Left forelimb (tissue), 1 donor: Measurements from ENCODE around the gene HMGXB4.

Source experiments
- DNase-seq: peaks from one replicate; pipeline ENCODE4 v3.0.0-alpha.2; 2018; ENCODE audit warnings: low spot score

The HMGXB4 gene

DNA sequence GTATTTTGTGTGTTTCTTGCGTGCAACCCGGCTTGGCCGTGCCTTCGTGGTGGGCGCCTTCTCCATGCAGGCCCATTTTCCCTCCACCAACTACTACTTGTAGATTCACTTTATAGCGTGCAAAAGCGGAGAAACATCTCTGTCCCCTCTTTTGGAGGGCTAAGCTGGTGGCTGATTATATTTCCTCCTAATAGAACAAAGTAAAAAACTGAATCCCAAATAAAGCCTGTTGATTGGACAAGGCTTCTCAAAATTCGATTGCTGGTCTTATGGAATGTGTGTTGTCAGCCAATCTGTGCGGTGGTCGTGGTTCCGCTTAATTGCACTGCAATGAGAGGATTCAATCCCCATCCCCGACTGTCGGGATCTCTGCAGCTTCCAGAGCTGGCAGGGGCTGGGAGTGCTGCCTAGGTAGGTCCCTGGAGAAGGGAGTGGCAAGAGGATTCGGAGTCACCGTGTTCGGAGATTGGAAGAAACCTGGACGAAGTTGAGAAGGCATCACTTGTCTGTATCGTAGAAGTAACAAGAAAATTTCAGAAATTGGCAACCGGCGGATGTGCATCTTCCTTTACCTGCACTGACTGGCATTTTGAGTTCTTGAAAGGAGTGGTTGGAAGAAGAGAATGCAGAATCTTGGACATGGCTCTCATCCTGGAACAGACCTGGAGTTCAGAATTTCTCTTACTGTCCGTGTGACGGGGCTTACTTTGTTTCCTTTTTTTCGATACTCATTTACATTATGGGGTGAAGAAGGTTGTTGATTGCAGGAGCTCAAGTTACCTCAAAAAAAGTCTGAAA lies 1.1 kb downstream of the HMGXB4 start:
- DNase-seq = no peak

DNA sequence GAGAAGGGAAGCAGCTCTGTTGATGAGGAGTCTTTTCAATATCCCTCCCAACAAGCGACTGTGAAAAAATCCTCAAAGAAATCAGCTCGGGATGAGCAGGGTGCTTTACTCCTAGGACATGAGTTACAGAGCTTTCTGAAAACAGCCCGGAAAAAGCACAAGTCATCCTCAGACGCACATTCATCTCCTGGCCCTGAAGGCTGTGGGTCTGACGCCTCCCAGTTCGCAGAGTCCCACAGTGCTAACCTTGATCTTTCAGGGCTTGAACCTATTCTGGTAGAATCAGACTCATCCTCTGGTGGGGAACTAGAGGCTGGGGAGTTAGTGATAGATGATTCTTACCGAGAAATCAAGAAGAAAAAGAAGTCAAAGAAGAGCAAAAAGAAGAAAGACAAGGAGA lies 7.7 kb downstream of the HMGXB4 start:
- DNase-seq = no peak

DNA sequence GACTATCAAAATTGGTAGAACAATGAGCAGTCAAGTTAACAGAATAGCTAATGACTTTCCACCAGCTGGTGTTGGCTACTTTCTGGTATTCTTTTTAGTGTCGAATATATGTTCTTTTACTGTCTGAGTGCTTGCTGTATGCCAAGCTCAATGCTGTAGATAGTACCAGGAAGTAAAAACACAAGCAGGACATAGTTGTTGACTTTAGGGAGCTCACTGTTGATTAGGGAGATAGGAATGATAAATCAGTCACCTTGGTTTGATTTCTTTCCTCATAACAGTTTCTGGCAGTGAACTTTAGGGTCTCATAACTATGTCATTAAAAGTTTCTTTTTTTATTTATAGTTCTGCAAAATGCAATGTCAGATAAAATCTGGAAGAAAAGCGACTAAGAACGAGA lies 9.0 kb downstream of the HMGXB4 start:
- DNase-seq = no peak

DNA sequence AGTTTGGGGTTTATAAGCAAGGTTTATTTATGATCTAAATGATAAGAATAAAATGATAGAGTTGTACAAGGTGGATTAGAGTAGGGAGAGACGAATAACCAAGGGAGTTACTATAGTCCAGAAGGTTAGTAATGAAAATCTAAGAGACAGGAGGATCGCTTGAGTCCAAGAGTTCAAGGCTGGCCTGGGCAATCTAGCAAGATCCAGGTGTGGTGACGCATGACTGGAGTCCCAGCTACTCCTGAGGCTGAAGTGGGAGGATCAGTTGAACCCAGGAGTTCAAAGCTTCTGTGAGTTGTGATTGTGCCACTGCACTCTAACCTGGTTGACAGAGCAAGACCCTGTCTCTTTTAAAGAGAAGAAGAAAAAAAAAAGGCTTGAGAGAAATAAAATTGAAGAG lies 12.3 kb downstream of the HMGXB4 start:
- DNase-seq = no peak

DNA sequence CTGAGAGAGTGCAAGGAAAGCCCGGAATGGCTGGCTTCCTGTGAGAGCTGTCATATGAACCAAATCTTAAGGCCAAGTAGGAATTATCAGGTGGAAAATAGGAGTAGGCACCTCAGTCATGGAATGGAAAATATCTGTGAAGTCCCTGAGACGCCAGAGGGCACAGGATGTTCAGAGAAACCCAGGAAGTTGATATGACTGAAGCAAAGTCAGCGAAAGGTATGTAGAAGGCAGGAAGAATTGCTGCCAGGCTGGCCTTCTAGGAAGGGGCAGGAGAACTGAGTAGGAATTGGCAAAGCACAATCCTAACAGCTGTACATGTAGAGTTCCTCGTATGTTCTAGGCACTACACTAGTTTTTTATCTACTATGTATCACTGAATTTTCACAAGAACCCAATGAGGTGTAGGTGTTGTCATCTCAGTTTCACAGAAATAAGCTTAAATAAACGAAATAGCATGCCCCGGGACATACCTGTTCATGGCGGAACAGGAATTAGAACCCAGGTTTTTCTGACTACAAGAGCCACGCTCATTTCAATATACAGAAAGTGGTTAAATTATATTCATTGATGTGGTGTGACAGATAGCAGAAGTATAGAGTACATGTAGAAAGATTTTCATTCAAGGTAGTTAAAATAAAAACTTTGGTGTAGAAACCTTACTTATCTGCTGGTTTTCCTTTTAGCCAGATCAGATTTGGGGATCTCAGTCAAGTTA lies 17.0 kb downstream of the HMGXB4 start:
- DNase-seq = no peak

DNA sequence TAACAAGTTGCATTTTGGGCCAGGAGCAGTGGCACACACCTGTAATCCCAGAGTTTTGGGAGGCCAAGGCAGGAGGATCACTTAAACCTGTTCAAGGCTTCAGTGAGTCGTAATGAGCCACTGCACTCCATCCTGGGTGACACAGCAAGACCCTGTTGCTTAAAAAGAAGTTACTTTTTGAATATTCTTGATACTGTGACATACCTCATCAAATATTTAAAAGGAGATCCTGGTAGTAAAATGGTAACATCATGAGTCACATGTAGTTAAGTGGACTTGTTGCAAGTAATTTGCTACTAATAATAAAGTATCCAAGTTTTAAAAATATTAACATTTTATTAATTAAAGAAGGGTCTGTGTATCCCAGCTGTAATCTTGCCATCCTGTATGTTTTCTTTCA lies 18.3 kb downstream of the HMGXB4 start:
- no peak for DNase-seq

DNA sequence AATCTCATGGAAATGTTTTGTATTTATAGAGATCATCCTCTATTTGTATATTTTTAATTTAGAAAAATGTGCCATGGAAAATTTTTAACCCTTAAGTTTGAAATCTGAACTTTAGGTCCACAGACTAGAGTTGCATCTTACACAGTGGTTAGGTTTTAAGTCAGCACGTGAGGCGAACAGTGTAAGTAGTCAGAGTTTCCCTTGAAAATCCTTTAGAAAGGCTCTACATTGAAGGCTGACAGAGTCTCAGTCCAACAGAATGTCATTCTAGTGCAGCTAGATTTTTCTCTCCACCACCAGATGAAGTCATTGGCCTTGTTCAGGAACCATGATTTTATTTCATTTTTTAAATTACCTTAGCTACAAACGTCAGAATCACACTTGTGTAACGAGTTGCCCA lies 18.7 kb downstream of the HMGXB4 start:
- no peak for DNase-seq

DNA sequence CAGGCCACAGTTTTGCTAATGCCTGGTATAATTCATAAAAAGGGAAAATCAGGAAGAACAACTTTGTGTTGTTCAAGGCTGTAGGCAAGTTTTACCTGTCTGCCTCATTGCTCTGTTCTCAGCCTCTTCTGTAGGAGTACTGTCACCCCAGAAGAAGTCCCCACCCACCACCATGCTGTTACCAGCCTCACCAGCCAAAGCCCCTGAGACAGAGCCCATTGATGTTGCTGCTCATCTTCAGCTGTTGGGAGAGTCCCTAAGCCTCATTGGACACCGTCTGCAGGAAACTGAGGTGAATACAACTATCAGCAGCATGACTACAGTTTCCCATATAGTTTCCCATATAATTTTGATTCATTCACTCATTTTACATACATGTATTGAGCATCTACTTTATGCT lies 30.8 kb downstream of the HMGXB4 start:
- DNase-seq = no peak

DNA sequence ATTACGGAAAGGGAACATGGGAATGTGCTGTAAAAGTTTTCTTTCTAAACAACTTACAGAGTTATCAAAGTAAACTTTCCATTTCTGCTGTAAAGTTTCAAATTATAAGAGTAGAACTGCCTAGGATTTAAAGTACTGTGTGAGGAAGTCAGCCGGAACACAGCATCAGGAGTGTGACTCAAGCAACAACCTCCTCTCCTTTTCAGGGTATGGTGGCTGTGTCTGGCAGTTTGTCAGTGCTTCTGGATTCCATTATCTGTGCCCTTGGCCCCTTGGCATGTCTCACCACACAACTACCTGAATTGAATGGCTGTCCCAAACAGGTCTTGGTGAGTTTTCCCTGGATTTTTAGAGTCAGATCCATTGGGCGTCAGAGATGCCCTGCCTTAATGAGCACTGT lies 35.5 kb downstream of the HMGXB4 start:
- no peak for DNase-seq

DNA sequence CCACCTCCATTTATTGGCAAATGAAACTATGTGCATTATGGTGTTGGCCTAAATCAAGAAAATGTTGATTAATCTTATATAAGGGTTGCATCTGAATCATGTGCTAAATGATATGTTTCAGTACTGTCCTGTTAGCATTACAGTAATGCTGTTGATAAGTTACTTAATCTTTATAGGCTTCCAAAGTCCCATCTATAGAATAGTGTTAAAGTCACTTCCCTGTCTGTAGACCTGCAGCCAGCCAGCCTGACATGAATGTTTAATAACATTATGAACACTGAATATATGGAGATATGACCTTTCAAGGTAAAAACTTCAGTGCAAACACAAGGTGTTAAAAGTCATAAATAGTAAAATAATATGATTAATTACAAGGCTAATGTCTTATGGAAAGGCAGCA lies 38.8 kb downstream of the HMGXB4 start:
- no peak for DNase-seq

DNA sequence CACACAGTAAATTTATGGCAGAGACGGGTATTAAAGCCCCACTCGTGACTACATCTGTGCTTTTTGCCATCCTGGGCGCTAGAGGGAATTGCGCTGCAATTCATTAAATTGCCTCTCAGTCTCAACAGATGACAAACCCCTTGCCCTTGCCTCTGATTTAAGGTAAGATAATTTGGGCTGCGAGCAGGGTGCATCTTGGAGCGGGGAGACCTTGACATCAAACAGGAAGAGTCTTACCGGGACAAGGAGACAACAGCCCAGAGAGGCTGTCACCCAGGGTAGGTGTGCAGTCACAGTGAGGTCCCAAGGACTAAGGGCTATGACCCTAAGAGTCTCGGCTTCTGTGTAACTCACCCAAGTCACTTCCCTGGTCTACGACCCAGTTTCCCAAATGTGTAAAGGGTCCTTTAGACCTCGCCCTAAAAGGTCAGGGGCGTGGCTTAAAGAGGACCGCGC lies 42.0 kb downstream of the HMGXB4 start:
- DNase-seq = no peak

DNA sequence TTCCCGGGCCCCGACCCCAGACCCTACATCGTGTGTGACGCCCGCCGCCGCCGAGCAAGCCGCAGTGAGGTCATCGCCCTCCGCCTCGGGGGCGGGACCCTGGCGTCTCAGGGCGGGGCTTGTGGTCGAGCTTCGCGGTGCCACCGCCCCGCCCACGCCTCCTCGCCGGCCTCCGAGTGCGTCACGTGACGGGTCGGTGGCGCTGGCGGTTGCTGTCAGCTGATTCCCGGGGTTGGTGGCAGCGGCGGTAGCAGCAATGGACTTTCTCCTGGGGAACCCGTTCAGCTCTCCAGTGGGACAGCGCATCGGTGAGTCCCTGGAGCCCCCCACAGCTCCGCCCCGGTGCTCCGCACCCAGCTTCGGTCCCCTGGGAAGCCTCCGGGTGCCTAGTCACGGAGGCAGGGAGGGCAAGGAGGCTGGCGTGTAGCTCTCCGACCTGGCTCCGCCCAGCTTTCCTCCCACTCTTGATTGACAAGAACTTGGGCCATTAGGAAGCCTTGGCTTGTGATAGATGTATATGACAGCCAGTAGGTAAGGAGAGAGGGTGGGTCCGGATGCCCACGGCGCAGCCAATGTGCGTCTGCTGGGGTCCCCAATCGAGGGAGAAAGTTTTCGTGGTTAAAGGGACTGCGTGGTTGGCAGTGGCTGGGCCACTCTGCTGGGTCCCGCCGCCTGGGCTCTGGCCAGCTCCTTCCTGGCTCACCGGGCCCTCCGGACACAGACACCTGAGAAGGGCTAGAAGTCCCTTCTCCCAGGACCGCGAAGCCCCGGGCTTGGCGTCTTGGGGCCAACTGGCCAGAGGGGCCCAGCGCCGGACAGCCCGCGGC lies 42.6 kb downstream of the HMGXB4 start, which contains the start of gene TOM1:
TSS of gene TOM1 (plus strand) at position 222 of the 827 bp plus-strand sequence. CDS start at position 257, 35 bp downstream.
- peak; percentile 97 for DNase-seq

DNA sequence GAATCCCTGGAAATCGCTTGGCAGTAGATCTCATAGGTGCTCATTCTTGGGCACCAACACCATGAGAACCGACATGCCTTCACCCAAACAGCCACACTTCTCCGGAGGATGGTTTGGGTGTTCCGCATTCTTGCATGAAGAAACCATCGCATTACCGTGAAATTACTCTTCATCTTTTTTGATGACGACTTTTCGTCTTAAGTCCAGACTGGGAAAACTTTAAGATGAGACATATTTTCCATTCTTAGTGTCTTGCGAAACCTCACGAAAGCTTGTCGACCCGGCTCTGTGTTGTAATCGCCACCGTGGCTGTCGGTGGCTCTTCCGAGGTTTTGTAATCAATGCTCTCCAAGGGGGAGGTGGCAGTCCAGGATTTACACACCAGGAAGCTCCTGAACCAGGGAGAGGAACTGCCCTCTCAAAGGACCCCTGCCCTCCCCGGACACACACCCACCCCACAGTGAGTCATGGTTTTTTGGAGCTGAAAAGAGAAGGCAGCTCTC lies 44.1 kb downstream of the HMGXB4 start:
- DNase-seq = no peak

DNA sequence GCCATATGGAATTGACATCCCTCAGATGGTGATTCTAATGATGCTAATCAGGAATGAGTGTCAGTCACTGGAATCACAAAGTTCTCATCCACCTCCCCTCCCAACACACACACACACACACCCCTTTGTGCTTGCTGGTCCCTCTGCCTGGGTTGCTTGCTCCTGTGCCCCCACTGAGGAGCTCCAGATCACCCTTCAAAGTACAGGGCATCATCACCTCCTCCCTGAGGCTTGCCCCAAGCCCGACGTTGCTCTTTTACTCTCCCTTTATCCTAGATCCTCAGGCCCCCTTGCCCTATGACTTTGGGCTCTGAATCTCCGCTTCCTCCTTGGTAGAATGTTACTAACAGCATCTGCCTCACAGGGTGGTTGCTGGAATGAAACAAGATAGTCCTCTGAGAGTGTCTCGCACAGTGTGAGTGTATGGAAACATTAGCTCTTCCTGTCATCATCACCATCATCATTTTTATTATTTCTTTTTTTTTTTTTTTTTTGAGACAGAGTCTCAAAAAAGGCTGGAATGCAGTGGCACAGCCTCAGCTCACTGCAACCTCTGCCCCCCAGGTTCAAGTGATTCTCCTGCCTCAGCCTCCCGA lies 45.8 kb downstream of the HMGXB4 start:
- DNase-seq = no peak

DNA sequence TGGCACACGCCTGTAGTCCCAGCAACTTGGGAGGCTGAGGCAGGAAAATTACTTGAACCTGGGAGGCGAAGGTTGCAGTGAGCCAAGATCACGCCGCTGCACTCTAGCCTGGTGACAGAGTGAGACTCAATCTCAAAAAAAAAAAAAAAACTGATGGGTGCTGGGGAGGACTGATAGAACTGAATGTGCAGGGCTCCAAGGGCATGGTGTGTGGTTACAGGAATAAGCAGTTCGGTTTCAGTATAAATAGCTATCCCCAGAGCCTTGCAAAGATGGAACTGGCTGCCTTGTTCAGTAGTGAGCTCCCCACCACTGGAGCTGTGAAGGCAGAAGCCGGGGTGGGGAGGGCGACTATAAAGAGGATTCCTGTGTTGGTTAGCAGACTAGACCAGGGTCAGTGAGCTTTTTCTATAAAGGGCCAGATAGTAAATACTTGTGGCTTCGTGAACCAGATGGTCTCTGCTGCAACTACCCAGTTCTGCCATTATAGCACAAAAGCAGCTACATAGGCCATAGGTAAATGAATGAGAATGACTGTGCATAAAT lies 48.3 kb downstream of the HMGXB4 start:
- DNase-seq = no peak

DNA sequence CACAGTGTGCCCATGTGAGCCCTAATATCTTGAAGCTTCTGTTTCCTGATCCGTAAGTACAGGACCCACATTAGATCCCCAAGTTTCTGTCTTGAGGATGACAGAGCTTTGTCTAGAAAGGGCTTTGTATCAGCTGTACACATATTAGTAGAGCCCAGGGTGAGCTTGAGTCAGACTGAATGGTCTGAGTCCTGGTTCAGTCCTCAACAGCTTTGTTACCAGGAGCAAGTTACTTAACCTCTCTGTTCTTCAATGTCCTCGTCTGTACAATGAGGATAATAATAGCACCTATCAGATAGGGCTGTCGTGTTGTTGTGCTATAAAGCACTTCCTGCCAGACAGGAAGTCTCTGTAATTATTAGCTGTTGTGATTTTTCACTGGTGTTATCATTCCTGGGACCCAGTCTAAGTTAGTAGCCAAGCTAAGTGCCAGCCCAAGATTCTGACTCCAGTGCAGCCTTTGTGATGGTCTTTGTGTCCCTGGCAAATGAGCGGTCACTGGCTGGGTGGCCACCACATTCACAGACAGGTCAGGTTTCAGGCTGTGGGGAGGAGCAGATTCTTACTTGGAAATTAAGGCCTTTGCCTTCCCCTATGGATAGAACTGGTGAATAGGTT lies 49.2 kb downstream of the HMGXB4 start:
- DNase-seq = no peak

DNA sequence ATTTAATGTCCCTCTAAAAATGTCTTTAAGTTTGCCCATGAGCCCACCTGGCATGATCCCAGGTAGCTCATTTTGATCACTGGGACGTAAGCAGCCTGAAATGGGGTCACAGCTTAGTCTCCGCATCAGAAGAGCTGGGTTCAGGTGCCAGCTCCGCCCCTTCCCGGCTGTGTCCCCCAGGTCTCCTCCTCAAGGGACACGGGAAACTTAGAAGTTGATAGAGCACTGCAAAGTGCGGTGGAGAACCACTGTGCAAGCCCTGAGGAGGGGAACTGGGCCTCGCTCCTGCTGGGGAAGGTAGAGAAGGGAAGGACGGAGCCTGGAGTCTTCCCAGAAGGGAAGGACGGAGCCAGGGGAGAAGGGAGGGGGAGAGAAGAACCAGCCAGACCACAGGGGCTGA lies 50.1 kb downstream of the HMGXB4 start:
- DNase-seq = no peak

DNA sequence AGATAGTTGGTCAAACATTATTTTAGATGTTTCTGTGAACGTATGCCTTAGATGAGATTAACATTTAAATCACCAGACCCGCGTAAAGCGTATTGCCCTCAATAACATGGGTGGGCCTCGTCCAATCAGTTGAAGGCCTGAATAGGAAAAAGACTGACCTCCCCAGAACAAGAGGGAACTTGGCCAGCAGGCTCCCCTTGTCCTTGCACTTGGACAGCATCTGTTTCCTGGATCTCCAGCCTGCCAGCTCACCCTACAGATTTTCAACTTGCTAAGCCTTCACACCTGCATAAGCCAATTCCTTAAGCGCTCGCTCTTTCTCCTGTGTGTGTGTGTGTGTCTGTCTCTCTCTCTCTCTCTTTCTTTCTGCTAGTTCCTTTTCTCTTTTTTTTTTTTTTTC lies 50.6 kb downstream of the HMGXB4 start:
- DNase-seq = no peak

DNA sequence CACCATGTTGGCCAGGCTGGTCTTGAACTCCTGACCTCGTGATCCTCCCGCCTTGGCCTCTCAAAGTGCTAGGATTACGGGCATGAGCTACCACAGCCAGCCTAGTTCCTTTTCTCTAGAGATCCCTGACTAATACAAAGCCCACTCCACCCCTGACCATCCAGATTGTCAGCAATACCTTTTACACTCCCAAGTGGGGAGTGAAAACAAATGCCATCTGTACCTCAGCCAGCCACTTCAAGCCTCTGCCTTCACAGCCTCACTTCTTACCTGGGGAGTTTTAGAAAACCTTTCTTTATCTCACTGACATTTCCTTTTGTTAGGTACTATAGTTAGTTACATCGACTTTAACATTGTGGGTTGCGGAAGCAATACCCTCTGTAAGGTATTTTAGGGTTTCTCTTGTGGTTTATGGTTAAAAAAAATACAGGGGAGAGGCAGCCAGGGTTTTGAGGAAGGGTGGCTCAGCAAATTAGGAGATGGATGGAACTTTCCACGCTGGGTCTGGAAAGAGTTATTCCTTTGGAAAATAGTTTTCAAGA lies 51.3 kb downstream of the HMGXB4 start:
- no peak for DNase-seq

DNA sequence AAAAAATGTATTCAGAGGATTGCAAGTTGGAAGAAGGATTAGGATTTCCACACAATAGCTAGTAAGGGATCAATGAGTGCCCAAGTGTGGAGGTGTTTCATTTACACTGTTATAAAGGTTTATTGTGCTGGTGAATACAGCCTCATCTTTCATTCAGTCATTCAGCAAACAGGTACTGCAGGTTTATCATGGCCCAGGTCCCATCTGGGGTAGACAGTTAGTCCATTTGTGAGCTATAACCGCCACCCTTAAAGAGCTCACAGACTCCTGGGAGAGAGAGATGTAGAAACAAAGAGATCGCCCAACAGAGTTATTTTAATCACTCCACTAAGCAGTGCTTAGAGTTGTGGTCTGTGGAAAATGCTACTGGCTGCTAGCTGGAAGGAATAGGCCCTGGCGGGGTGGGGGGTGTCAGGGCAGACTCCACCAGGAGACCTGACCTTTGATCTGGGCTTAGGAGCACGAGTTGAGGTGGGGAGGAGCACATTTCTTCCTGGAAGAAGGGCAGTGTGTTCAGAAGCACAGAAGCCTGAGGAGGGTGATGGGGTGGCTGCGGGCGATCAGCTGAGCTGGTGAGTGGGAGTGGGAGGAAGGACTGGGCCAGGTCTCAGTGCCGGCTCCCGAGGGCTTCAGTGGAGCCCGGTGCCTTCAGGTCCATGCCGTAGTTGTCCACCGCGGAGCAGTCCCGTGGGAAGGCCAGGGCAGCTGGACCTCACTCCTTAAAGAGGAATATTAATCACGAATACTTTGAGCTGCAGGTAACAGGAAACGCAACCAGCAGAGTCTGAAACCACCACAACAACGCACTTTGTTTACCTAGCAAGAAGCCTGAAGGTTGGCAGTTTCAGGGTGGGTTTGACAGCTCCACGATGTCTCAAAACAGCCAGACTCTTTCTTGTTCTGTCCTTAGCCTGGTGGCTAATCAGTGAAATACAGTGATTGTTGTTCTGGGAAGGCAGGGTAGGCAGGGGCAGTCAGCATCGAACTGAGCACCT lies 53.6 kb downstream of the HMGXB4 start:
- DNase-seq = no peak
